HG03439 (cell line): Measurements from ENCODE around the gene TBL1XR1.
"Not testable (repeated sequence)": the region's sequence is repeated elsewhere in the genome, so short reads cannot be mapped to it uniquely, and the experiment has no call there.

ENCODE experiments used
- ATAC-seq: cut with Tn5 transposase; IDR thresholded peaks from one replicate; pipeline ENCODE4 v1.9.1; 2021; ENCODE audit warnings: mild to moderate bottlenecking, moderate library complexity; ENCODE audit not compliant: unreplicated experiment

TBL1XR1 gene

DNA sequence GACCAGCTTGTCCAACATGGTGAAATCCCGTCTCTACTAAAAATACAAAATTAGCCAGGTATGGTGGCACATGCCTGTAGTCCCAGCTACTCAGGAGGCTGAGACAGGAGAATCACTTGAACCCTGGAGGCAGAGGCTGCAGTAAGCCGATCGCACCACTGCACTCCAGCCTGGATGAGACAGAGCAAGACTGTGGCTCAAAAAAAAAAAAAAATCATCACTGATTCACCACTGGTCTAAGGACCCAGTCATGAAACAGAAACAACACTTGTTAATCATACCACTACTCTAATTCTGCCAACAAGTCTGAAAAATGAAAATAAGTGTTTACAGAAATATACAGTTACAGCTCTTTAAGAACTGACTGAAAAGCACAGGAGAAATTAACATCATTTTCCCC, 12.7 kb downstream of the TBL1XR1 start:
- ATAC-seq = peak; percentile 83

DNA sequence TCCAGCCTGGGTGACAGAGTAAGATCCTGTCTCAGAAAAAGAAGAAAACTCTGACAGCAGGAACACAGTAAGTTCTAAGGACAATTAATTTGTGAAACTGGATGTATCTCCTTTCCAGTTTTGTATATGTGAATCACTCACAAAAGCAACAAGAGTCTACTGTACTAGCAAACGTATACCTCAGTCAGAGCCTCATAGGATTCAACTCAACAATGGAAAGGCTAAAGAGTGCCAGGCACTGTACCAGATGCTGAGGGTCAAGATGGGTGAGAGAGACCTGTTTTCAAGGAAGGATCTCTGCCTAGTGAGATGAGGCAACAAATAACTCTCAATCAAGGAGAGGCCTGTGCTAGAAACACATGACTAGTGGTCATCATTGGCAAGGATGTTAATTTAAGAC, 14.9 kb downstream of the TBL1XR1 start:
- no peak for ATAC-seq

DNA sequence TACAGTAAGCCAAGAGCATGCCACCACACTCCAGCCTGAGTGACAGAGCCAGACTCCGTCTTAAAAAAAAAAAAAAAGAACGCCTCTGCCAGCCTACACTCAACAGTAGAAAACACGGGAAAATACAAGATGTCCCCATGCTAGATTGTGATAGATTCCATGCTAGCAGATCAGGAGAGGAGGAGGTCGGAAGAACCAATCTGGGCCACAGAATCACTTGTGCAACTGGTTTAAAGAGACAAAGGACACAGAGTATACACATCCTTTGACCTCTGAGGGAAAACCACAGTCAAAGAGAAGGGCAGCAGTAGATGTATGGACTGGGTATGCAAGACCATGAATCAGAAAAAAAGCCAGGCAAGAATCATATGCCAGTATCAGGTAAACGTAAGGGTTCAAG, 15.9 kb downstream of the TBL1XR1 start:
- ATAC-seq = no peak

DNA sequence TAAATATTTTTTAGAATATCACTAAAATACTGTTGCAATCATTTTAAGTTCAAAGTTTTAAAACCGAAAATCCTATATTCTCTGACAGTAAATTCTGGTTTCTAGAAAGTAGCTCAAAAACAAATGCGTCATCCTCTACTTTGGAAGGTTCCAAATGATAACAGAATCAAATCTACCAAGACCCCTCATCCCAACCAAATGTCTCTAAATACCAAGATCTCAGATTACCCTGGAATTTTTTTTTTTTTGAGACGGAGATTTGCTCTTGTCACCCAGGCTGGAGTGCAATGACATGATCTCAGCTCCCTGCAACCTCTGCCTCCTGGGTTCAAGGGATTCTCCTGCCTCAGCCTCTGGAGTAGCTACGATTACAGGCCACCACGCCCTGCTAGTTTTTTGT, 16.8 kb downstream of the TBL1XR1 start:
- ATAC-seq = no peak

DNA sequence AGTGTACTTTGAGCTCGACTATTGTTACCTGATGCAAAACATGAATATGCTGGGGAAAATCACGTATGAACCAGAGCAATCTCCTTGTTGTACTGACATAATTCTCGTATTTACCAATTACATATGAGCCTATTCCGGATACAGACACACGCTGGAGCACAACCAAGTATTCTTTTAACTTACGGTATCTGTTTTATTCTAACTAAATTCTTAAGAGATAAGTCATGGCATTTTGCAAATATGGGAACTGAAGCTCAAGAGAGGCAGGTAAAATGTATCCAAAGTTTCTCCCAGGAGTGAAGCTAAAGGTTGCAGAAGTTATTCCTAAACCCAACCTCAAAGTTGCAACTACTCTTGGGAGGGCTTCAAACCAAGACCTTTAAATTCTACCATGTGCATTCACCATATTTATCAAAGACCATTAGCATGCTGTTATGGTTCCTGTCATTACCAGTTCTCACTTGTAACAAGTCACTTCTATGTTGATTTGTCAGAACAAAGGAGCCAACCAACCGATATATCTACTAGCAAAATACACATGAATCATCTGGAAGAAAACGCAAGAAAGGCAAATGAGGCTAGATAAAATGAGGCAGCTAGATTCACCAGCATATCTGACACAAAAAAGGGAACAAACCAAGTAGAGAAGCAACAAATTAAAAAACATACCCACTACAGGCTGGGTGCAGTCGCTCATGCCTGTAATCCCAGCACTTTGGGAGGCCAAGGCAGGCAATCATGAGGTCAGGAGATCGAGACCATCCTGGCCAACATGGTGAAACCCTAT, 17.8 kb downstream of the TBL1XR1 start:
- no peak for ATAC-seq

DNA sequence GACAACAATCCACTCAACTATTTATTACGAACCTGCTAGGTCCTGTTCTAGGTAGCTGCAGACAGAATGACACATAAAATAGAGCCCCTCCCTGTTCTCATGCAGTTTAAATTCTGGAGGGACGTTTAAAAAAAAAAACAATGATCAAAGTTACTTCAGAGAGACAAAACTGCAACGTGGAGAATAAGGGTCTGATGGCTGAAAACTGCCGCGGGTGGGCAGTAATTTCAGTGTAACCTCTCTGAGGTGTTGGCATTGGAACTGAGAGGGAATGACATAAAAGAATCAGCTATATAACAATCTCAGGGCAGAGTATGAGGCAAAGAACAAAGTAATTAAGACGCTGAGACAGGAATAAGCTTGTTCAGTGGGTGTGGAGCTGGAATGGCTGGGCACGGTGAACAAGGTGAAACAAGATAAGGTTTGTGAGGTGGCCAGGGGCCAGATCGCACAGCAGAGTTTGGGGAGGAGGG, 19.5 kb downstream of the TBL1XR1 start:
- ATAC-seq = no peak

DNA sequence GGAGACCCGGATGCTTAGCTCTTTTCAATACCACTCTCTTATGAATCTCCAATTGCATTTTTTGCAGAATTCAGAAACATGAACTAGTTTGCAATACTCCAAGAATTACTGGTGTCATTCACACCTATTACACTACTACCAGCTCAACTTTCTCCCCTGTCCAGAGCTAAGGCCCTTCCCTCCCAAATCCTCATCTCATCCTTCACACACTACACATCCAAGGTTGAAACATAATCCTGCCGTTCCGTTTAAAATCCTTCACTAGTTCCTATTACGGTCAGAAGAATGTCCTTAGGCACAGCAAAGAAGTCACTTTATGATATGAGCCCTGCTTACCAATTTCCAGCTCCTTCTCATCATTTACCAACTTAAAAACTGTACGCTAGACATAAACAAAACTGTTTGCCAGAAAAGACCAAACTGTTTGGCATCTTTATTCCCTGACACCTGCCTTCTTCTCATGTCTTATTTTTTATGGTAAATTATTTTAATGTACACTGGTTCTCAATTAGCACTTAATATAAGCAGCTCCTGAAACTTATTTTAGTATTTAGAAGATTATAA, 22.6 kb downstream of the TBL1XR1 start:
- ATAC-seq = no peak

DNA sequence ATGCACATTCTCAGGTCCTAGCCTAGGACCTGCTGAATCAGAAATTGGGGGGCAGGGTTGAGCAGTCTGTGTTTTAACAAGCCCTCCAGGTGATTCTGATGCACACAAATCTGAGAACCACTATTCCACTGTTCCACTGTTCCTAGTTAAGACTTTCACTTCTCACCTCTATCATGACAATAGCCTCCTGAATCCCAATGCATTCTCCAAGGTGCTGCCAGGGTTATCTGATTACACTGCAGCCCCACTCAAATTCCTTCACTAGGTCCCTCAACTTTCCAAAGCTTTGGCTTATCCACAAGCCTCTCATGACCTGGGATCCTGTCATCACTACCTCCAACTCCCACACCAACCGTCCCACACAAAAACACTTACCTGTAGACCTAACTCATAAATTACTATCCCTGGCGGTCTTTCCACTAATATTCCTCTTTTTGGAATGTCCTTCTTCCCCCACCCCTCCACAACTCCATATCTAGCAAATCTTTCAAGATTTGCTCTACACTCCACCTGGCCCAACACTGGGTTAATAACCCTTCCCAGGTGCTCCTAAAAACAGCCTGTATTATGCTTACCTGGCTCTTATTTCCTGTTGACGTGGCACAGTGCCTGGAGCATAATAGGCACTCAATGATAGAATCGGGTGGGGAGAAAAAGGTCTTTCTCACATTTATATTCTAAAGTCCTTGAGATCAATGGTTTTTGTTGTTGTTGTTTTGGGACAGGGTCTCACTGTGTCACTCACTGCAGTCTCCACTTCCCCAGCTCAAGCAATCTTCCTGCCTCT, 27.2 kb downstream of the TBL1XR1 start:
- no peak for ATAC-seq

DNA sequence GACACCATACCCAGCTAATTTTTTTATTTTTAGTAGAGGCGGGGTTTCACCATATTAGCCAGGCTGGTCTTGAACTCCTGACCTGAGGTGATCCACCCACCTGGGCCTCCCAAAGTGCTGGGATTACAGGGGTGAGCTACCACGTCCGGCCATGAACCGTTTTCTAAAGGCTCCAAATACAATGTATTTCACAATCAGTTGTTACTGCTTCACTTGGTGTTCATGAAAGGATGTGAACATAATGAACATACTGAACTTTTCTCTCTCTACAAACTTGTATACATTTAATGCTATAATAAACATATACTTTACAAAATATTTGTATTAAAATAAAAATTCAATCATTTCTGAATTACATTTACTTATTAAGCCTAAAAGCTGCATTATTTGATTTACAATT, 28.9 kb downstream of the TBL1XR1 start:
- no peak for ATAC-seq

DNA sequence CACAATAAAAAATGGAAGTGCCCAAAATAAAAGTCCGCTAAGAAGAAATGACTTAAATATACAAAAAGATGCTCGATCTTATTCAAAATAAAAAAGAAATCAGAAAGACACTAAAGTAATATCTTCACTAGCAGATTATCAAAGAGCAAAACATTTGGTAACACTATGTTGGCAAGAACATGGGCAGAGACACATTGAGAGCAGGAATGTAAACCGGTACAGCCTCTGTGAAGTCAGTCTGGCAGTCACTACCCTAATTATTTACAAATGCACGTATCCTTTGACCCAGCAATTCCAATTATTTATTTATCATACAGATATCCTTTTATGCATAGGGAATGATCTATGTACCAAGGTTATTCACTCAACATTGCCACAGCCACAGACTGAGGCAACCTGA, 34.5 kb downstream of the TBL1XR1 start:
- ATAC-seq = no peak

DNA sequence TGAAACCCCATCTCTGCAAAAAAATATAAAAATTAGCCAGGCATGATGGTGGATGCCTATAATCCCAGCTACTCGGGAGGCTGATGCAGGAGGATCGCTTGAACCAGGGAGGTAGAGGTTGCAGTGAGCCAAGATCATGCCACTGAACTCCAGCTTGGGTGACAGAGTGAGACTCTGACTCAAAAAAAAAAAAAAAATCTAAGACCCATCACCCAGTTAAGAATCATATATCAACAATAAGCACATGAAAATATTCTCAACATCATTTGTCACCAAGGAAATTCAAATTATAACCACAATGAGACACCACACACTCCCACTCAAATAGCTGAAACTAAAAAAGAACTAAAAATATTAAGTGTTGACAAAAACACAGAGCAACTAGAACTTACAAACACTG, 35.7 kb downstream of the TBL1XR1 start:
- not testable (repeated sequence) for ATAC-seq

DNA sequence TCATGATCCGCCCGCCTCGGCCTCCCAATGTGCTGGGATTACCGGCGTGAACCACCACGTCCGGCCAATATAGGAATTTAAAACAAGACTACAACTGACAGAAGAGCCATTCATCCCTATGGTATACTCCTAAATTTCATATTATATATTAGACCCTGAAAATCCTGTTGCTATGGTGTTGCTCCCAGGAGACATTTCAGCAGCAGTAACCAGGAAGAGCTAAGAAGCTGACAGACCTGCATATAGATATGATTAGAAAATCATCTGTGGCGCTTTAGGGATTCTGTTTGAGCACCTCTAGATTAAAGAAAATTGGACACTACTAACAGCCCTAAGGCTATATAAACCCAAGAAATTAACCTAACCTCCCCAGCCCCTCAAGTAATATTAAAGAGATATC, 38.8 kb downstream of the TBL1XR1 start:
- no peak for ATAC-seq

DNA sequence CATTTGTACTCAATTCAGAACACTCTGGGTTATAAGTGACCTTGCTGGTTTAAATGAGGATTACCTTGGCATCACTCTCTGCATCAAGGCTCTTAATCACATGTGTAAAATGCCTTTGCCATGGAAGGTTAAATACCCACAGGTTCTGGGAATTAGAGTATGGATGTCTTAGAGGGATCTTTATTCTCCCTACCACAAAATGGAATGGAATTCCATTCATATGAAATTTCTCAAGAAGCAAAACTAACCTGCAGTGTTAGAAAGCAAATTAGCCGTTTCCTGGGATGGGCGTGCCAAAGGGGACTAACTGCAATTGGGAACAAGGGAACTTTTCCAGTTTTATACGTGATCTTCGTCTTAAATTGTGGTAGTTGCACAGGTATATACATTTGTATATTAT, 39.8 kb downstream of the TBL1XR1 start:
- no peak for ATAC-seq

DNA sequence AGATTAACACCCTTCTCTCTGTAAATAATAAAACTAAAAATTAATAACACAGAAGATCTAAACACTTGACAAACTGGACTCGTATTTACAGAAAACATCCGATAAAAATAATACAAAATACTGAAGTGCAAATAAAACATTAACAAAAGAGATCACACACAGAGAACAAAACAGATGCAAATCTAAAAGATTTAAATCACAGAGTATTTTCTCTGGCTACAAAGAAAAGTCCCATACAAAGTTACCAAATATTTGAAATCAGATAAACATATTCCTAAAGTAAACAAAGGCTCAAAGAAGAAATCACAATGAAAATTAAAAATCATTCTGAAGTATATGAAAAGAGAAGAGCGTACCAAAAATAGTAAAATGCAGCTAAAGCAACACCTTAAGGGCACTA, 42.5 kb downstream of the TBL1XR1 start:
- ATAC-seq = no peak

DNA sequence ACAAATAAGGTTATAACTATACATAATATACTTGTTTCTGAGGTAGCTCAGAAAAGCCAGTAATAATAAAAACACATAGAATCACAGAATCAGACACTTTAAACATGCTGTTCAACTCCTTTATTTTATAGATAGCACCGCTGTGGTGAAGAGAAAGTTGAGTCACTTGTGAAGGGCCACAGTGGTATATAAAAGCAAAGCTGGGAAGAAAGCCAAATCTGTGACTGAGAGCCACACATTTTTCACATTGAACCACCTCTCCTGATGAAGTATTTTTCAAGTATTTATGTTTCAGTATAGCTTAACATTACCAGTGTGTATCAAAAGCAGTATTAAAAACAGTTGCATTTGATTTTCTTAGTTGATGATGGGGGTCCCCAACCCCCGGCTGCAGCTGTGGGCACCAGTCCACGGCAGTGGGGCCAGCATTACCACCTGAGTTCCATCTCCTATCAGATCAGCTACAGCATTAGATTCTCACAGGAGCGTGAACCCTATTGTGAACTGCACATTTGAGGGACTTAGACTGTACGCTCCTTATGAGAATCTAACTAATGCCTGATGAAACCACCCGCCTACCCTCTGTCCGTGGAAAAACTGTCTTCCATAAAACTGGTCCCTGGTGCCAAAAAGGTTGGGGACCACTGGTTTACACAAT, 46.2 kb downstream of the TBL1XR1 start:
- peak; percentile 68 for ATAC-seq

DNA sequence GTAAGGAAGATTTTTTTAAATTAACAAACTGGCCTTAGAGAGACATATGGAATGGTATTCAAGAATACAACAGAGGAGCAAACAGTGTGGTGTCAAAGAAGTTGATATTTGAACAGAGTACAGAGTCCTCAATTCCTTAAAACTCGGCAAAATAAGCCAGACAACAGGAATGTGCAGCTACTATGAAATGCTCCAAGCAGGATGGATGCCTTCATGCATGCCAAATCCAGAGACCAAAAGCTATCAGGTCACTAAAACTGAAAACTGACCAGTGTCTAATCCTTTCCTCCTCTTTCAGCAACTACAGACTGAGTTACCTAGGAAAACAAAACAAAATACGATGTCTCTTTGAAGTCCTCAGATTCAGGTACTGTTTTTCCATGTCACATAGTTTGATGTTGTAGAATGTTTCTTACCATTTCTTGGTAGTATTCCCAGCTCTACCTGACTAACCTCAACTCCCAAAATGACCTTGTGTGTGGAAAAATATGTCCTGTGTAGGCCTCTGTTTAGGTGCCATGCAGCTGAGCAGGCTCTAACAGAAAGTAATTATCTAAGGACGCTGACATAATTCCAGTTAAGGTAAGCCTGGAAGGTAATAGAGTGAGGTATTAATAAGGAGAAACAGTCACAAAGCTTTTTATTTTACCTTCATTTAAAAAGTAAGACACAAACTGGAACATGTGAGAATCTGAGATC, 46.9 kb downstream of the TBL1XR1 start:
- no peak for ATAC-seq

DNA sequence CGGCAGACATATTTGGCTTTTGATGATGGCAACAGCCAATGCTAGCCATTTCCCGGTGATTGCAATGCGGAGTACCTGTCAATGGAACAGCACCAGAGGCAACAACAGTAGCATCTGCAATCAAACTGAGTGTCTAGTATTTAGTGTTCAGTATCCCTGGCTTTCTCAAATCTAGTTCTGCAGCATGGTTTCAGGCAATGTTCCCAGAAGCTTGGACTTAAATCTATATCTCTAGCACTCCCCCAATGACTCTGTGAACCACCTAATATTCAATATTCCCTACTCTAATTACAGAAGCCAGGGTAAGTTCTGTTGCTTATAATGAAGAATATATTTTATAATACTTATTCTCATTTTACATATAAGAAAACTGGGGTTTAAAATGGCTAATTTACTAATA, 48.2 kb downstream of the TBL1XR1 start:
- ATAC-seq = no peak

DNA sequence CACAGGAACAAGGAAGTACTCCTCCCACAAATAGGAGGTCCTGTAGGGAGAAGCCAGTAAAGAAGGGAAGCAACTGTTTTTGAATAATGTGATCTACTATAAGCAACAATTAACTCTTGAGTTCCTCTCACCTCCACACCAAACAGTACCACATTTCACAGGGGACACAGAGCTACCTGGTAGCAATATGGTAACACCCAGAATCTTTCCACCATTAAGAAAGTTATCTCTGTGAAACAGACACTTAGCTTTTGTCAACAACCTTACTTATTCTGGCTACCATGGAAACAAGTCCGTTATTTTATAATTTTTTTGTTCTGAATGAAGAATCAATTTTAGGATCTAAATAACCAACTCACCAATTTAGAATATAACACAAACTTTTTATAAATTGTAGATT, 49.5 kb downstream of the TBL1XR1 start:
- ATAC-seq = no peak

DNA sequence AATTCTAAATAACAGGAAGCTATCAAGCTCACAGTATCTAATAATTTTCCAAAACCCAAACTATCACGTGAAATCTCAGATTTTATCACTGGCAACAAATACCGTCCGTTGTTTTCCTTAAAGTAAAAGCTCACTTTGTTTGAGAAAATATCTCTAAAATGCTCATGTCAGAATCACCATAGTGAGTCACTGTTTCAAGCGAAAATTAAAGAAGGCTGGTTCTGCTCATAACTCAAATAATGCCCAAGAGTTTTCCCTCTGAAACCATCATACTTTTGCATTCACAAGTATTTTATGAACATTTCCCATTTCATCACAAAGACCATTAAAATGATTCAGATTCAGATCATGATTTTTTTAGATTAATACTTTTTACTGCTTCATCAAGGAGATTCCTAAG, 50.6 kb downstream of the TBL1XR1 start:
- ATAC-seq = no peak

DNA sequence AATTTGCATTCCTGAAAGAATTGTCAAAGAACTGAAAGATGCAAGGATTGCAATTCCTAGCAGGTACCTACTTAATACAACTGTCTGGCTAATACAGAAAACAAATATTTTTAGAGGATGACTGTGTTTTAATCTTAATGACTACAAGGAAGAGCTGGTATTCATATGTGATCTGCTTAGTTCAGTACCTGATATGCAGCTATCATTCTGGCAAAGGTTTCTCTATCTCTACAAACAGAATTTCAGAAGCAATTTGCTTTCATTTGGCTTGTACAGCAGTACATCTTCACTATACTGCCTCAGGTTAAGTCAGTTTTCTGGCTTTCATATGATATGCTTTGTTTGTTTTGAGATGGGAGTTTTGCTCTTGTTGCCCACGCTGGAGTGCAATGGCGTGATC, 51.3 kb downstream of the TBL1XR1 start:
- ATAC-seq = no peak

DNA sequence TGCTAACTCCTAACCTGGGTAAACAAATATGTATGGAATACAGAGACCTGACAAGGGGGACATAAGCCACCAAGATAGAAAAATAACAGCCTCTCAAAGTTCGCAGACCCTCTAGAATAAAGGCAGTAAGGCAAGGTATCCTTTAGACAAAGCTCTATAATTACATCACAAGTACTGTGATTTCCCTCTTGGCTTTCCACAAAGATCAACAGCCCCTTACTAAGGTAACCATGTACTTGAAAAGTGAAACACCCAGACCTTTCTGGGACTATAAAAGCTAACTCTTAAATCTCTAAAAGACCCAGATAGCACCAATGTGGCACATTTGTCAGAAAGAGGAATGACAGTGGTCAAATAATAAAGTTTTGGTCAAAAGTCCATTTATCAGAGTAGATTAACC, 51.9 kb downstream of the TBL1XR1 start:
- peak; percentile 17 for ATAC-seq
